Measurements from ENCODE around the gene CYP46A1.
"Not testable (repeated sequence)": the region's sequence is repeated elsewhere in the genome, so short reads cannot be mapped to it uniquely, and the experiment has no call there.

Gene CYP46A1

GRCh38 chr14:99658218-99658845, 25.8 kb upstream of the CYP46A1 start:
- no peak for DNase-seq

- no peak for DNase-seq
Observed at GRCh38 chr14:99659333-99659741, 24.8 kb upstream of the CYP46A1 start.

GRCh38 chr14:99660006-99660566, 24.0 kb upstream of the CYP46A1 start:
- no peak for DNase-seq

DNA sequence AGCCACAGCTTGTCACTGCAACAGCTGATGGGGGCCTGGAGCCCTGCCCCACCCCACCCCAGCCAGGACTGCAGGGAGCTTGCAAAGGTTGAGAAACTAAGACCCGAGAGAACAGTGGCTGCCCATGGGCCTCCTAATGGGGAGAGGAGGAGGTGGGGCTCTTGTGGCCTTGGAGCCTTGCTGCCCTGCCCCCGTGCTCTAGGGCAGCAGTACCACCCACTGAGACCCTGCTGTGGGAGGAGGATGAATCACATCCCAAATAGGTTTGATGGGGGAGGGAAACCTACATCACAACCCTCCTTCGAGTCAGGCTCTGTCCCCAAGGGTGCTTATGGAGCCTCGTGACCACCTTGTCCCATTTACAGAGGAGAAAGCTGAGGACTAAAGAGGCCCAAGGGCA, 23.3 kb upstream of the CYP46A1 start:
- no peak for DNase-seq

DNA sequence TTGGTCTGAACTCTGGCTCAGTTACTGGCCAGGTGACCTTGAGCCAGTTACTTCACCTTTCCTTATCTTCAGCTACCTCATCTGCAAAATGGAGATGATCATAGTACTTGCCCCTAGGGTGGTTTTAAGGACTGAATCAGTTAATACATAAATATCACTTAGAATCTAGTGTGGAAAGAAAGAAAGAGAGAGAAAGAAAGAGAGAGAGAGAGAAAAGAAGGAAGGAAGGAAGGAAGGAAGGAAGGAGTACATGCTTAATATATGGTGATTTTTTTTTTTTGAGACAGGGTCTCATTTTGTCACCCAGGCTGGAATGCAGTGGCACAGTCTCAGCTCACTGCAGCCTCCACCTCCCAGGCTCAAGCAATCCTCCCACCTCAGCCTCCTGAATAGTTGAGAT, 22.9 kb upstream of the CYP46A1 start:
- DNase-seq, result not testable (repeated sequence)

GRCh38 chr14:99662846-99663245, 21.3 kb upstream of the CYP46A1 start:
- DNase-seq, result no peak

DNA sequence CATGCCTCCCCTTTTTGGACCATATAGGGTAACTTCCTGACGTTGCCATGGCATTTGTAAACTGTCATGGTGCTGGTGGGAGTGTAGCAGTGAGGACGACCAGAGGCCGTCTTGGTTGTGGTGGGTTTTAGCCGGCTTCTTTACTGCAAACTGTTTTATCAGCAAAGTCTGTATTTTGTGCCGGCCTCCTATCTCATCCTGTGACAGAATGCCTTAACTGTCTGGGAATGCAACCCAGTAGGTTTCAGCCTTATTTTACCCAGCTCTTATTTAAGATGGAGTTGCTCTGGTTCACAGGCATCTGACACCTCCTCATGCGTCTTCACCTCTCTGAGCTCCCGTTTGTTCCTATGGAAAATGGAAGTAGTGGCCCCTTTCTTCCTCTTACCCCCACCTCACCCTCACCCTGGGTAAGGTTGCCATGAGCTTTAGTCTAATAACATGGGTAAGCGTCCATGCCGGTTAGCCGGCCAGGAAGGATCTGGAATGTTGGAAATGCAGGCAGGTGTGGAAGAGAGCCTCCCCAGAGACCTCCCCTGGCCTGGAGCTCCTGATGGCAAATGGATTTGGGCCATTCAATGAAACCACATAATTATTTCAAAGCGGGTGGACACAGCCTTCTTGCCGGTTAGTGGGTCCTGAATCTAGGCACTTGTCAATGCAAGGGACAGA, 20.6 kb upstream of the CYP46A1 start:
- no peak for DNase-seq

- DNase-seq, result no peak
Observed at GRCh38 chr14:99664058-99664936, 19.8 kb upstream of the CYP46A1 start.

- DNase-seq, result no peak
Observed at GRCh38 chr14:99664937-99665273, 19.2 kb upstream of the CYP46A1 start.

GRCh38 chr14:99666533-99666932, 17.6 kb upstream of the CYP46A1 start:
- no peak for DNase-seq

- DNase-seq, result no peak
Observed at GRCh38 chr14:99667045-99667444, 17.1 kb upstream of the CYP46A1 start.

DNA sequence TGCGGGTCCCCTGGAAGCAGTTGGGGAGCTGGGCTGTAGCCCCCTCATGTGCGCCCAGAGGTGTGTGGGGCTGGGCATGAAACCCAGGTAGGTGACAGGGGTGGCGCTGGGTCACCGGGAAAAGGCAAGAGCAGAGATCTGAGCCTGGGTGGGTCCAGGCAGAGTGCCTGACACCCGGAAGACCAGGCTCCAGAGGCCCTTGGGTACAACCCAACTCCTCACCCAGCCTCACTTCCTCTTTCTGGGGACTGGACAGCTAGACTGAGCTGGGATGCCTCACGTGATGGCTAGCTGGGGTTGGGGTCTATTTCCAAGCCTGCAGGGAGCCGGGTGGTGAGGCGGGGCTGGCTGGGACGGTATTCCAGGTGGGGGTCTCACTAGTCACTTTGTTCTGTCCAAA, 16.3 kb upstream of the CYP46A1 start:
- no peak for DNase-seq

DNA sequence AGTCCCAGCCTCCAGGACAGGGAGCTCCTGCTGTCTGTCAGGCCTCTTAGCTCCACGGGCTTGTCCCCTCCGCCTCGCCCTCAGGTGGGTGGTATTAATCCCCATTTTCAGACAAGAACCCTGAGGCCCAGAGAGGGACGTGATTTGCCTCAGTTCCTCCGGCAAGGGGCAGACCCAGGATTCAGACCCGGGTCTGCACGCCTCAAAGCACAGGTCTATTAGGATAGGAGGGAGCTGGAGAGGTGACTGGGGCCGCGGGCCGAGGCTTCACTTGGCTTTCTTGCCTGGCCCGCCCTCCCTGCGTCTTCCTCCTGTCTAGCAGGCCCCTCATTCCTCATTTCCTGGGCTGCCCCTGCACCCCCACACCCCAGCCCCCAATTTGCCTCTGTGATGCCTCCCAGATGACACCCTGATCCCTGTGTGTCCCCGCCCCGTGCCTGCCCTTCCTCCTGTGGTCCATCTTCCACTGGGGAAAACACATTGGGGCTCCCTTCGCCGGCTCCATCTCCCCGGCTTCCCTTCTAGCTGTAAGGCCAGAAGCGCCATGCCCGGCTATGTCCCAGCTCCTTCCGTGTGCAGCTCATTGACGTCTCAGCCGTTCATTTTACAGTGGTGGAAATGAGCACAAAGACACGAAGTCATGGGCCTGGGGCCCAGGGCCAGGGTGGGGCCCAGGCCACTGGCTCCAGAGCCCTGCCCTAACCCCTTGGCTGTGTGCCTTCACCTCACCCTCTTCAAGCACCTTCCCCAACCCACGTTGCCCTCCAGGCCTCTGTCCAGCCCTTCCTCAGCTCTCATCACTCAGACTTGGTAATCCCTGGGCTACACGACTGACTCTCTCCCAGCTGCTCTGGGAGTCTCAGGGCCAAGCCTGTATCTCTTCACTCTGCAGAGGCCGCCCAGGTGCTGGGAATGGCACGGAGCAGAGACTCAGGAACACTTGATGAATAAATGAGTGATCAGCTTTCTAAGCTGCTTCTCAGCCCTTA, 15.5 kb upstream of the CYP46A1 start:
- DNase-seq, result no peak

DNA sequence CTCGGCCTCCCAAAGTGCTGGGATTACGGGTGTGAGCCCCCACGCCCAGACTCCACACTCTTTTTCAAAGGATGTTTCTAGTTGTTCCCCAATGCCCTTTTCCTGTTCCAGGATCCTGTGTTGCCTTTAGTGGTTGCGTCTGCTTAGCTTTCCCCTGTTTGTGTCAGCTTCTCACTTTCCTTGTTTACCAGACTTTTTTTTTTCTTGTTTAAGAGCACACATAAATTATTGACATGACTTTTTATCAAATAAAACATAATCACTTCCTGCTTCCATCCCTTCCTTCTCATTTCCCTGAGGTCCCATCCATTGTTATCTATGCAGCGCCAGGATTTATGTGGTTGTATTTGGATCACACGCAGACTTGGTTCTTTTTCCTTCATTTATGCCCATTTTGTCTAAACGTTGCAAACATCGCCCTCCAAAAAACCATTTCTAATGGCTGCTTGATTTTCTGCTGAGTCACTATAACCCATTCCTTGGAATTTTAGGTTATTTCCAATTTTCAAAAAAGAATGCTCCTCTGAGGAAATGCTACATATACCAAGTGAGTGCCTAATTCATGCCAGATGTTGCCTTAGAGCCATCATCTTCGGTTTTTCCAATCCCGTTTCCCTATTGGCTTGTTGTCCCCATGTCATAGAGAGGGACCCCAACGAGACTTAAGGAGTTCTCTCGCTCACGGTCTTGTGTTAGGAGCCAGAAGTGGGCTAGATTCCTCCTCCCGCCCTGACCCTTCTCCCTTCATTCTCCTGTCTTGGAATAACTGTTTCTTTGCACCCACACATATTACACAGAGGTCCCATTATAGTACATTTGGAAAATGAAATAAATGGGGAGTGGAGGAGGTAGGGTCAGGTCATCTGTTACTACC, 13.5 kb upstream of the CYP46A1 start:
- DNase-seq, result no peak

GRCh38 chr14:99671235-99672224, 12.6 kb upstream of the CYP46A1 start:
- no peak for DNase-seq

GRCh38 chr14:99672506-99673304, 11.4 kb upstream of the CYP46A1 start:
- DNase-seq, result no peak

DNA sequence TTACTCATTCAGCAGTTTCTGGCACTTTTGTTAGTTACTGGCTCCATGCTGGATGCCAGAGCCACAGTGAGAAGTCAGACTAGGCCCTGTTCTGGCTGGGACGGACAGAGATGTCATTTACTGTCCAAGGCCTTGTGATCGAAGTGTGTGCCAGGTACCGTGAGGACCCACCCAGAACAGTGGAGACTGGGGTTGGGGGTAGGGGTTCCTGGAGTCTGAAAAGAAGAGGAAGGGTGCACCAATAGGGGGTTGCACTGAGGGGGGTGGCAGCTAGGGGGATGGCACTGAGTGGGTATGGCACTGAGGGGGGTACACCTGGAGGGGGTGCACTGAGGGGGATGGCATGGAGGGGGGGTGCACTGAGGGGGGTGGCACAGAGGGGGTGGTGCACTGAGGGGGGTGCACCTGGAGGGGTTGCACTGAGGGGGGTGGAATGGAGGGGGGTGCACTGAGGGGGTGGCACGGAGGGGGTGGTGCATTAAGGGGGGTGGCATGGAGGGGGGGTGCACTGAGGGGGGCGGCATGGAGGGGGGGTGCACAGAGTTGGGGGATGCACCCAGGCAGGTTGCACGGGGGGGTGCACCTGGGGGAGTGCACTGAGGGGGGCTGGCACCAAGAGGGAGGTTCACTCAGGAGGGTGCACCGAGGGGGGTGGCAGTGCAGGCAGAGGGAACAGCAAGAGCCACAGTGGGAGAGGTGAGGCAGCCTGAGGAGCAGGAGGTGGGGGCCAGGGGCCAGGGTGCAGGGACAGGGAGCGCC, 10.6 kb upstream of the CYP46A1 start:
- DNase-seq, result no peak

DNA sequence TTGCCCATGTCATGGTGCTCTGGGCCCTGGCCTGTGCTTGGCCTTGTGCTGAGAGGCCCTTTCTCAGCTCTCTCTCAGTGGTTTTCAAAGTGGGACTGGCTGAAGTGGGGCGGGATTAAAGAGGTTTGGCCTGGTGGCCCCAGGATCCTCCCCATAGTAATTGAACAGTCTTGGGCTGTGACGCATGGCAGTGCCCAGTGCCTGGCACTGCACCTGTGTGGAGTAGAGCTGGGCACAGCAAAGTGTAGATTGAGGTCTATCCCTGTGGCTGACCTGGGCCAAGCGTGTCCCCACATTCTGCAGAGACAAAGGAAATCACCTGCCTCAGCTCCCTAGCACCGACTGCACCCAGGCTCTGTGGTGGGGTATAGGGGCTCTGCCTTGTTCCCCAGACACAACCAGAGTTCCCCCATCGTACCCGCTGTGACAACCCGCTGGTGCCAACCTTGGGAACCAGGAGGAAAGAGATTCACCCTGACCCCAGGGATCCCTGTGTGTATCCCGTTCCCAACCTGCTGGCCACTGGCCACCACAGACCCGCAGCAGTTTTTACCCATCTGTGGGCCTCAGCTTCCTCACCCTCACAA, 9.9 kb upstream of the CYP46A1 start:
- no peak for DNase-seq

Measured in NCI-H510A treated with DMSO at 0.1 percent for 48 hours (cell line).